Motor neuron (in vitro differentiated cells): ENCODE results near the gene OR2Z1. TPM values are rescaled to one million over a fixed set of nuclear protein-coding genes. Genes with fewer than 3 reads are reported as not detected.
"Not testable (repeated sequence)": the region's sequence is repeated elsewhere in the genome, so short reads cannot be mapped to it uniquely, and the experiment has no call there.

Experiments used
- ATAC-seq, 8 experiments: fragments of 200-7000 bp; cut with Tn5 transposase; replicated peaks in 6 of 8; 2 replicates each; pipeline ENCODE4 v1.8.0; 2021; ENCODE audit warnings: mild to moderate bottlenecking in 8 of 8, moderate library complexity in 8 of 8
- H3K27ac ChIP-seq, 2 donors: fragments of 250-450 bp; sonication (Bioruptor Pico); 2 replicates each; pipeline ENCODE4 v1.9.0; 2021; ENCODE audit warnings: antibody characterized with exemption in 2 of 2, mild to moderate bottlenecking in 2 of 2, moderate library complexity in 1 of 2
- H3K4me1 ChIP-seq, 2 donors: fragments of 250-450 bp; sonication (Bioruptor Pico); replicated peaks in 1 of 2; 2 replicates each; pipeline ENCODE4 v1.6.1; 2021; ENCODE audit warnings: antibody characterized with exemption in 2 of 2, mild to moderate bottlenecking in 2 of 2, moderate library complexity in 1 of 2
- H3K4me3 ChIP-seq, 5 donors: fragments of 250-450 bp; sonication (Bioruptor Pico); 2 replicates each; pipeline ENCODE4 v1.9.0; 2021; ENCODE audit warnings: antibody characterized with exemption in 5 of 5, mild to moderate bottlenecking in 5 of 5, moderate library complexity in 4 of 5
- WGBS, 10 experiments: fragments of 450-650 bp; shearing (Covaris generic); methylation state at CpG; one replicate each; pipeline ENCODE4 v1.0.0; 2022; 5-methylcytosine and 5-hydroxymethylcytosine counted together
- in situ Hi-C, 9 experiments: fragments of 400-800 bp; cut with MboI; loops; one replicate each; pipeline ENCODE4 v1.15.0; 2021; ENCODE audit warnings: low sequenced_read_pairs in 9 of 9, low pct_unique_long_range_greater_than_20kb in 2 of 9; ENCODE audit not compliant: unreplicated experiment in 9 of 9
- total RNA-seq, 8 experiments: library from RNA; unstranded; fragments of 300-600 nt; gene quantifications; 2 replicates each; pipeline versions ENCODE4 v1.2.3 to v1.2.4, GENCODE V29; 2022

OR2Z1 gene
- total RNA-seq, 8 experiments from 2014 or later = 0.17 TPM; not detected in 7

DNA sequence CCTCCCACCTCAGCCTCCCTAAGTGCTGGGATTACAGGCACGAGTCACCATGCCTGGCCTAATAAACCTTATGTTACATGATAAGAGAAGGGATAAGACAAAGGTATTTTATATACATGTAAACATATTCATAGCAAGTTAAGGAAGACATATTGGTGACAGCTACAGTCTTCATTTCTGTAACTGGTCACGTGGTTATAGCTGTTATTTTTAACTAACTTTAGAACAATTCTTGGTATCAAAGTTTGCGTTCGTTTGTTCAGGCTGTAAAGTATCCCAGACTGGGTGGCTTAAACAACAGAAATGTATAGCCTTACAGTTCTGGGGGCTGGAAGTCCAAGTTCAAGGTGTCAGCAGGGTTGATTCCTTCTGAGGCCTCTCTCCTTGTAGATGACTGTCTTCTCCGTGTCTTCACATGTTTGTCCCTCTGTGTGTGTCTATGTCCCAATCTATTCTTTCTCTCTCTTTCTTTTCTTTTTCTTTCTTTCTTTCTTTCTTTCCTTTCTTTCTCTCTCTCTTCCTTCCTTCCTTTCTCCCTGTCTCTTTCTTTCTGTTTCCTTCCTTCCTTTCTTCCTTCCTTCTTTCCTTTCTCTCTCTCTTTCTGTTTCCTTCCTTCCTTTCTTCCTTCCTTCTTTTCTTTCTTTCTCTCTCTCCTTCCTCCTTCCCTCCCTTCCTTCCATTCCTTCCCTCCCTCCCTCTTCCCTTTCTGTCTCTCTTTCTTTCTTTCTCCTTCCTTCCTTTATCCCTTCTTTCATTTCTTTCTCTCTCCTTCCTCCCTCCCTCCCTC lies 30.5 kb upstream of the OR2Z1 start:
- Histone ChIP-seq H3K27ac (no peak overlapping the region), H3K4me1 (no peaks in the 10 kb centered on the region), H3K4me3 (no peak overlapping the region)
- ATAC-seq = no peak
- in situ Hi-C loops = no loop called here
- WGBS, 10 experiments = 0 to 80% (median 17%) methylated on average over 1 to 5 of the region's 5 CpGs; no CpG with 5 or more reads in 1 of the 10 experiments

GRCh38 chr19:8695501-8695900 lies 25.9 kb upstream of the OR2Z1 start:
- Histone ChIP-seq H3K4me1 (no peaks in the 10 kb centered on the region), H3K27ac (no peak overlapping the region), H3K4me3 (no peak overlapping the region)
- 5 to 75% (median 5%) methylated on average over 1 to 4 of the region's 6 CpGs; no CpG with 5 or more reads in 7 of the 10 experiments for WGBS, 10 experiments
- ATAC-seq = no peak
- in situ Hi-C loops = no loop called here

- Histone ChIP-seq H3K4me1 (no peaks in the 10 kb centered on the region), H3K4me3 (no peak overlapping the region), H3K27ac (no peak overlapping the region)
- in situ Hi-C loops = no loop called here
- ATAC-seq = no peak
- WGBS, 10 experiments = 0 to 48% (median 8%) methylated on average over 1 to 3 of the region's 6 CpGs; no CpG with 5 or more reads in 3 of the 10 experiments
Measured at GRCh38 chr19:8695911-8696310, 25.5 kb upstream of the OR2Z1 start.

DNA sequence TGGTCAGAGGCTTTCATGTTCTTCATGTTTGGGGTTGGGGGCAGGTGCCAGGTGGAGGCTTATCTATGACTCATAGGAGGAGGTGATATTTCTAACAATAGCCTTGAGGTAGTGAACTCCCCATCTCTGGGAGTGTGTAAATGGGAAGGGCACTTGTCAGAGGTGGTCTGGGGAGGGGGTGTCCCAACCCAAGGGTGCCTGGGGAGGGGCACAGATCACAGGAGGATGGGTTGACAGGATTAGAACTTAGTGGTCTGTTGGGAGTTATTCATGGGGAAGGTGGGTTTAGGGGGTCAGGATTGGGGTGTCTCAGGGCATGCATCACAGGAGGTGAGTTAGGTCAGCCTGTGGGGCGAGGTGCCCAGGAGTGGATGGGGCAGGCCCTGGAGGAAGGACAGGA lies 24.4 kb upstream of the OR2Z1 start:
- Histone ChIP-seq H3K27ac (no peak overlapping the region), H3K4me3 (no peak overlapping the region), H3K4me1 (no peaks in the 10 kb centered on the region)
- ATAC-seq = no peak
- in situ Hi-C loops = no loop called here
- WGBS, 10 experiments = no CpG with 5 or more reads among the region's 1 CpG

DNA sequence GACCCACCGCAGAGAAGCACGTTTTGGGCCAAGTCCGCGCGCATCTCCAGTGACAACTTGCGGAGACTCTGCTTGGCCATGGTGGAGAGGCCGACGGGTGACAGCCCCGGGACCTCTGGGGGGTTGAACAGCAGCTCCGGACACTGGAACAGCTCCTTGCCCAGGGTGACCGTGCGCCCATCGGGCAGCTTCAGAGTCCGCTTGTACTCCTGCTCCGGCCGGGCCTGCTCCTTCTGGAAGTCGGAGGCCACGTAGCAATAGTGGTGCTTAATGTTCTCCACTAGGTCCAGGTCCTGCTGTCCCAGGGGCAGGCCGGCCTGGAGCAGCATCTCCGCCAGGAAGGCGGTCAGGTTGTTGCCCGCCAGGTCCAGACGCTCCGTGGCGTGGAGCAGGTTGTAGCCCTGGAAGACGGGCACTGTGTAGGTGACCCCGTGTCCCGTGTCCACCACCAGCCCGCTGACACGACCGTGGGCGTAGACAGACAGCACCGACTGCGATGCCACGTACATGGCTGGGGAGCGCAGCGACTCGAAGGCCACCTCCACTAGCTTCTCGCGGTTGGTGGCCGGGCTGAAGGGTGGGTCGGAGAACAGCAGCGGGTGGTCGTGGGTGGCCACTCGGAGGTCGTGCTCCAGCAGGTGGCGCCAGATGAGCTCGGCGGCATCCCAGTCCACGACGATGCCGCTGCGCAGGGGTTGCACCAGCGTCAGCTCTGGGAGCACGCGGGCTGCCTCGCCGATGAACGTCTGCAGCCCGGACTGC lies 23.6 kb upstream of the OR2Z1 start:
- in situ Hi-C loops = no loop called here
- WGBS, 10 experiments = 30 to 91% (median 70%) methylated on average over 2 to 11 of the region's 60 CpGs; no CpG with 5 or more reads in 3 of the 10 experiments
- Histone ChIP-seq H3K4me1 (no peaks in the 10 kb centered on the region), H3K27ac (no peak overlapping the region), H3K4me3 (no peak overlapping the region)
- no peak for ATAC-seq

DNA sequence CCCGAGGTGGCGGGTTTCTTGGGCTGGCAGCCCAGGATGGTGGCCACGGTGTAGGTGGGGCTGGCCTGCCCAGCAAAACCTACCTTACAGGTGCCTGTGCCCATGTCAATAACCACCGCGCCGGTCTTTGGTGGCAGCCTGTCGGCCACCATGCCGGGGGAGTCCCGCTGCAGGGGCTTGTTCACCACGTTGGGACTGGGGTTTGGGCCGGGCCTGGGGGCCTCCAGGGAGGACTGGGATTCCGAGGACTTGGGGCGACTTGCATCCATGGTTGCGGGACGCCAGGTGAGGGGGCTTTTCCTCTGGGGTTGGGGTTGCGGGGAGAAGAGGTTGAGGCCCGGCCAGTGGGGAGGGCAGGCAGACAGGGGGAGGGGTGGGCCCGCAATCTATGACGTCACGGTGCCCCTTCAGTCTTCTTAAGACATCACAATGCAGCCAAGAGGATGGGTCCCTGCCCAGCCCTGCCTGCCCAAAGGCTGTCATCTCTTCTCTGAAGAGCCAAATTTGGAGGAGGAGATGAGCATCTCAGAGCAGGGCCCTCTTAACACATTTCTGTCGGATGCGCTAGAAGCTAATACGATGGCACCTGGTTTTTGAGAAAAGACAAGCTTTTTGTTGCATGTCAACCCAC lies 22.9 kb upstream of the OR2Z1 start, which contains the start of gene ACTL9:
TSS of gene ACTL9 (minus strand) at position 363 of the 631 bp plus-strand sequence. CDS start at position 269, 94 bp downstream.
- Histone ChIP-seq H3K4me3 (no peak within 1 kb of the TSS), H3K27ac (no peak within 1 kb of the TSS), H3K4me1 (no peaks in the 10 kb centered on the region)
- WGBS, 10 experiments = 10 to 95% (median 85%) methylated on average over 1 to 4 of the region's 23 CpGs; no CpG with 5 or more reads in 5 of the 10 experiments
- in situ Hi-C loops = no loop called here
- no peak for ATAC-seq

- no peak overlapping the region for H3K4me3 ChIP-seq
- ATAC-seq = no peak
- no peaks in the 10 kb centered on the region for H3K4me1 ChIP-seq
- H3K27ac ChIP-seq = no peak overlapping the region
- in situ Hi-C loops = no loop called here
Measured at GRCh38 chr19:8699908-8700307, 21.5 kb upstream of the OR2Z1 start.

- ATAC-seq = no peak
- no peak overlapping the region for H3K27ac ChIP-seq
- H3K4me3 ChIP-seq = no peak overlapping the region
- no peaks in the 10 kb centered on the region for H3K4me1 ChIP-seq
- 0 to 38% (median 22%) methylated on average over 1 to 2 of the region's 2 CpGs; no CpG with 5 or more reads in 4 of the 10 experiments for WGBS, 10 experiments
- in situ Hi-C loops = no loop called here
Measured at GRCh38 chr19:8700956-8701355, 20.5 kb upstream of the OR2Z1 start.

GRCh38 chr19:8702350-8702749 lies 19.1 kb upstream of the OR2Z1 start:
- no peak for ATAC-seq
- in situ Hi-C loops = no loop called here
- Histone ChIP-seq H3K4me1 (no peaks in the 10 kb centered on the region), H3K4me3 (no peak overlapping the region), H3K27ac (no peak overlapping the region)
- 0 to 40% (median 11%) methylated on average over 1 of the region's 5 CpGs; no CpG with 5 or more reads in 3 of the 10 experiments for WGBS, 10 experiments

DNA sequence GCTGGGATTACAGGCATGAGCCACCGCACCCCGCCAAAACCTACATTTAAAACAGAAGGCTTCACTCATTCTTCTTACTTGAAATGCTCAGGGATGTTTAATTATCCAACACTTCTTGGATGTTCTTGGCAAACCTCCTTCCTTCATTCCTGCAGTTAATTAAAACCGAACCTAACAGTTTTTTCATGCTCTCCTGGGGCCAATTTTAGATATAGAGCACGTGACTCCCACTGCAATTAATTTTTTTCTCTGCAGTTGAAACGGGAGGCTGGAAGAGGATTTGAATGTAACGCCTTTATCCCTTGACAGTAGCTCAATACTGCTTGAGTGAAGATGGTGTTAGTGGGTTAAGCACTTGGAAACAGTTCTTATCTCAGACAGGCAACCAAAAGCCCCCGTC lies 18.2 kb upstream of the OR2Z1 start:
- ATAC-seq = no peak
- in situ Hi-C loops = no loop called here
- H3K4me3 ChIP-seq = no peak overlapping the region
- H3K4me1 ChIP-seq = no peaks in the 10 kb centered on the region
- 3 to 83% (median 41%) methylated on average over 1 to 7 of the region's 7 CpGs for WGBS, 10 experiments
- H3K27ac ChIP-seq = no peak overlapping the region

GRCh38 chr19:8705304-8705703 lies 16.1 kb upstream of the OR2Z1 start:
- ATAC-seq, H3K27ac ChIP-seq, H3K4me1 ChIP-seq, H3K4me3 ChIP-seq, in situ Hi-C loops: not testable (repeated sequence)
- WGBS, 10 experiments = 60 to 67% methylated on average over 1 of the region's 3 CpGs; no CpG with 5 or more reads in 8 of the 10 experiments

DNA sequence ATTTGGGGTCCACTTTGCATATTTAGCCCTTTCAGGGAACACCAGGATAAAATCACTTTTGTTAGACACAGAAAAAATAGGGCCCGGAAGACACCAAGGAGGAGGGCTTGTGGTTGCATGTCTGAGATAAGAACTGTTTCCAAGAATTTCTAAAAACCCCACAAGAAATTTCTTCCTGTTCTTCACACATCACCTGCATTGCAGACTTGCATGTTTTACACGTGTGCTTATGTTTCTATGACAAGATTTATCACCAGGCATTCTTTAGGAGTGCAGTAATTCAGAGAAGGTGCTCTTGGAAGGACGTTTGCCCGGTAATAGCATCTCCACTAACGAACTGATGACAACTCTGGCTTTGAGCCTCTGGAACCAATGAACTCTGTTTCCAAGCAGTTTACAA lies 15.7 kb upstream of the OR2Z1 start:
- no peak for ATAC-seq
- no peaks in the 10 kb centered on the region for H3K4me1 ChIP-seq
- 0 to 80% (median 12%) methylated on average over 1 to 5 of the region's 5 CpGs; no CpG with 5 or more reads in 2 of the 10 experiments for WGBS, 10 experiments
- H3K27ac ChIP-seq = no peak overlapping the region
- in situ Hi-C loops = no loop called here
- H3K4me3 ChIP-seq = no peak overlapping the region

DNA sequence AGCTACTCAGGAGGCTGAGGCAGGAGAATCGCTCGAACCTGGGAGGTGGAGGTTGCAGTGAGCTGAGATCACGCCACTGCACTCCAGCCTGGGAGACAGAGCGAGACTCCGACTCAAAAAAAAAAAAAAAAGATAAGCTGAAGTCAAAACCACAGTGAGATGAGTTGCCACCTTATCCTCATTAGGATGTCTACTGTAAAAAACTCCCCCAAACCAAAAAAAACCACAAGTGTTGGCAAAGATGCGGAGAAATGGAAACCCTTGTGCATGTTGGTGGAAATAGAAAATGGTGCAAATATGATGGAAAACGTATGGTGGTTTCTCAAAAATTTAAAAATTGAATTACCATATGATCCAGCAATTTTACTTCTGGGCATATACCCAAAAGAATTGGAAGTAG lies 11.1 kb upstream of the OR2Z1 start:
- 29 to 81% (median 43%) methylated on average over 1 to 5 of the region's 7 CpGs; no CpG with 5 or more reads in 1 of the 10 experiments for WGBS, 10 experiments
- H3K4me3 ChIP-seq, ATAC-seq, H3K27ac ChIP-seq, H3K4me1 ChIP-seq, in situ Hi-C loops: not testable (repeated sequence)
